HG02884 (cell line): ENCODE data around the gene FAM229A.

Experiments used
- ATAC-seq: cut with Tn5 transposase; IDR thresholded peaks from one replicate; pipeline ENCODE4 v1.9.1; 2021; ENCODE audit warnings: mild to moderate bottlenecking, moderate library complexity; ENCODE audit not compliant: unreplicated experiment

The FAM229A gene

GRCh38 chr1:32332290-32333079 lies 29.8 kb downstream of the FAM229A start:
- no peak for ATAC-seq

- ATAC-seq = no peak
These were observed 30.7 kb downstream of the FAM229A start for GRCh38 chr1:32331549-32331948.

GRCh38 chr1:32330558-32331151 lies 31.6 kb downstream of the FAM229A start:
- no peak for ATAC-seq

- no peak for ATAC-seq
These were observed 32.3 kb downstream of the FAM229A start for GRCh38 chr1:32329931-32330466.

GRCh38 chr1:32327204-32327603 lies 35.1 kb downstream of the FAM229A start:
- no peak for ATAC-seq

- no peak for ATAC-seq
These were observed 40.5 kb downstream of the FAM229A start for GRCh38 chr1:32321712-32322291.

GRCh38 chr1:32318127-32318869 lies 44.0 kb downstream of the FAM229A start:
- ATAC-seq = no peak

- ATAC-seq = no peak
These were observed 45.4 kb downstream of the FAM229A start for GRCh38 chr1:32316903-32317277.

GRCh38 chr1:32311709-32312393 lies 50.4 kb downstream of the FAM229A start:
- ATAC-seq = no peak
